HepG2 (cell line): ENCODE data around the gene LCN2. TPM values are rescaled to one million over a fixed set of nuclear protein-coding genes. Genes with fewer than 3 reads are reported as not detected.

Experiments used
- AGO1 ChIP-seq: fragments of 200-400 bp; formaldehyde crosslinking; IDR thresholded peaks from 2 replicates; pipeline ENCODE4 v1.6.1; 2017; ENCODE audit warnings: mild to moderate bottlenecking, low read depth, low read length, moderate library complexity; ENCODE audit not compliant: poor library complexity, severe bottlenecking
- ATF7 ChIP-seq, 2 experiments: fragments of 450-650 bp in 1 of 2; sonication (generic) in 1 of 2; formaldehyde crosslinking in 1 of 2; IDR thresholded peaks; 2 replicates each; pipeline versions ENCODE4 v1.4.0 to v1.6.1; 2016 to 2020; ENCODE audit warnings: antibody characterized with exemption in 1 of 2, mild to moderate bottlenecking in 1 of 2, missing genetic modification reagents in 1 of 2
- ATM ChIP-seq: fragments of 450-650 bp; IDR thresholded peaks from 2 replicates; pipeline ENCODE4 v1.7.1; 2017; ENCODE audit warnings: mild to moderate bottlenecking, borderline replicate concordance
- GZF1 ChIP-seq: sonication (generic); formaldehyde crosslinking; IDR thresholded peaks from 2 replicates; pipeline ENCODE4 v1.5.1; 2020; ENCODE audit warnings: mild to moderate bottlenecking, missing genetic modification reagents
- SOX6 ChIP-seq, 2 experiments: fragments of 450-650 bp in 1 of 2; sonication (generic) in 1 of 2; formaldehyde crosslinking in 1 of 2; IDR thresholded peaks; 2 replicates each; pipeline versions ENCODE4 v1.4.0 to v1.6.1; 2017 to 2020; ENCODE audit warnings: antibody characterized with exemption in 1 of 2, mild to moderate bottlenecking in 1 of 2, missing genetic modification reagents in 1 of 2
- WIZ ChIP-seq: sonication (generic); formaldehyde crosslinking; IDR thresholded peaks from 2 replicates; pipeline ENCODE4 v1.5.1; 2020; ENCODE audit warnings: mild to moderate bottlenecking, missing genetic modification reagents
- ZBTB7B ChIP-seq: sonication (generic); formaldehyde crosslinking; IDR thresholded peaks from 2 replicates; pipeline ENCODE4 v1.4.0; 2020; ENCODE audit warnings: missing genetic modification reagents
- ZNF10 ChIP-seq: sonication (generic); formaldehyde crosslinking; IDR thresholded peaks from 2 replicates; pipeline ENCODE4 v1.4.0; 2020; ENCODE audit warnings: mild to moderate bottlenecking, low read depth, missing genetic modification reagents, borderline replicate concordance
- ZNF17 ChIP-seq: sonication (generic); formaldehyde crosslinking; IDR thresholded peaks from 2 replicates; pipeline ENCODE4 v1.5.0; 2020; ENCODE audit warnings: mild to moderate bottlenecking, missing genetic modification reagents
- ZNF281 ChIP-seq: sonication (generic); formaldehyde crosslinking; IDR thresholded peaks from 2 replicates; pipeline ENCODE4 v1.4.0; 2020; ENCODE audit warnings: missing genetic modification reagents, borderline replicate concordance
- ZNF430 ChIP-seq: sonication (generic); formaldehyde crosslinking; IDR thresholded peaks from 2 replicates; pipeline ENCODE4 v1.9.0; 2021; ENCODE audit warnings: mild to moderate bottlenecking, missing genetic modification reagents
- ZNF607 ChIP-seq: sonication (generic); formaldehyde crosslinking; IDR thresholded peaks from 2 replicates; pipeline ENCODE4 v1.5.1; 2020; ENCODE audit warnings: missing genetic modification reagents, mild to moderate bottlenecking, borderline replicate concordance
- ZNF616 ChIP-seq: sonication (generic); formaldehyde crosslinking; IDR thresholded peaks from 2 replicates; pipeline ENCODE4 v1.5.0; 2020; ENCODE audit warnings: low read depth, mild to moderate bottlenecking, missing genetic modification reagents
- ZNF619 ChIP-seq: sonication (generic); formaldehyde crosslinking; IDR thresholded peaks from 2 replicates; pipeline ENCODE4 v1.4.0; 2020; ENCODE audit warnings: mild to moderate bottlenecking, missing genetic modification reagents
- ZNF691 ChIP-seq: sonication (generic); formaldehyde crosslinking; IDR thresholded peaks from 2 replicates; pipeline ENCODE4 v1.4.0; 2020; ENCODE audit warnings: missing genetic modification reagents, low read depth, mild to moderate bottlenecking, borderline replicate concordance
- ZNF784 ChIP-seq: sonication (generic); formaldehyde crosslinking; IDR thresholded peaks from 2 replicates; pipeline ENCODE4 v1.5.1; 2020; ENCODE audit warnings: missing genetic modification reagents, mild to moderate bottlenecking, borderline replicate concordance
- ZNF788 ChIP-seq: sonication (generic); formaldehyde crosslinking; IDR thresholded peaks from 2 replicates; pipeline ENCODE4 v1.5.0; 2020; ENCODE audit warnings: mild to moderate bottlenecking, missing genetic modification reagents, borderline replicate concordance
- polyA plus RNA-seq, 8 experiments: library from polyadenylated mRNA; depleted of rRNA in 3 of 8; stranded (reverse) in 7 of 8; unstranded in 1 of 8; fragments of >200 nt; fragmentation: Illumina TruSeq in 4 of 8; extraction: Trizol in 4 of 8; gene quantifications; 2 replicates each; pipeline versions ENCODE4 v1.2.1 to v1.2.3, GENCODE V29; 2011 to 2016; ENCODE audit warnings: low read depth in 4 of 8, missing spikeins in 1 of 8, mixed read lengths in 1 of 8; ENCODE audit not compliant: insufficient read depth in 1 of 8
- total RNA-seq, 5 experiments: library from RNA; depleted of rRNA; stranded (reverse); fragments of >200 nt; fragmentation: Illumina TruSeq; extraction: Trizol; gene quantifications; 2 replicates each; pipeline ENCODE4 v1.2.3, GENCODE V29; 2016; ENCODE audit warnings: low read depth in 1 of 5

The LCN2 gene
- total and polyA plus RNA-seq, 2 of the 13 experiments (the other 11 are each of a cell fraction or from before 2014, with no cell fraction given), result 0.38 to 1.4 TPM

GRCh38 chr9:128102861-128103588 is 46.2 kb upstream of the LCN2 start (continued):
- peak; percentile 57; the same call in 1 of the 2 replicates for TF ChIP-seq ZNF281 (CRISPR knock-in tag)
- no peak; the same call in 1 of the 2 replicates for TF ChIP-seq ZNF619 (CRISPR knock-in tag)
- peak; percentile 96 for TF ChIP-seq ZNF607 (CRISPR knock-in tag)
- peak; percentile 74; the same call in 1 of the 2 replicates for TF ChIP-seq ATM
- TF ChIP-seq ZNF691, result peak; percentile 95
- peak; percentile 99 for TF ChIP-seq ZNF430 (CRISPR knock-in tag)
- TF ChIP-seq ZNF784 (CRISPR knock-in tag), result peak; percentile 96
- no peak for TF ChIP-seq SOX6 (IDR thresholded peaks at IDR 0.05)
- TF ChIP-seq SOX6 (CRISPR knock-in tag; IDR thresholded peaks at IDR 0.05), result peak; percentile 95
- TF ChIP-seq ZNF17 (CRISPR knock-in tag), result no peak
- TF ChIP-seq ATF7 (IDR thresholded peaks at IDR 0.05), result peak; percentile 35; the same call in 1 of the 2 replicates
- TF ChIP-seq ATF7 (CRISPR knock-in tag; IDR thresholded peaks at IDR 0.05), result peak; percentile 77; the same call in 1 of the 2 replicates
- TF ChIP-seq ZNF10 (CRISPR knock-in tag), result no peak
- no peak for TF ChIP-seq WIZ (CRISPR knock-in tag)
- TF ChIP-seq GZF1 (CRISPR knock-in tag), result peak; percentile 91
- TF ChIP-seq ZNF788 (CRISPR knock-in tag), result peak; percentile 98
- peak; percentile 93 for TF ChIP-seq ZBTB7B (CRISPR knock-in tag)
- TF ChIP-seq AGO1, result no peak
- TF ChIP-seq ZNF616 (CRISPR knock-in tag), result 0 out of 2 replicates have a peak, but pooled peaks have one; percentile 55
